AG20443 (cell line): ENCODE data around the gene PDIA6.
"Not testable (repeated sequence)": the region's sequence is repeated elsewhere in the genome, so short reads cannot be mapped to it uniquely, and the experiment has no call there.

ENCODE experiments used
- DNase-seq: peaks from one replicate; pipeline ENCODE4 v3.0.0; 2012; ENCODE audit warnings: low spot score, mixed read lengths

PDIA6 gene

DNA sequence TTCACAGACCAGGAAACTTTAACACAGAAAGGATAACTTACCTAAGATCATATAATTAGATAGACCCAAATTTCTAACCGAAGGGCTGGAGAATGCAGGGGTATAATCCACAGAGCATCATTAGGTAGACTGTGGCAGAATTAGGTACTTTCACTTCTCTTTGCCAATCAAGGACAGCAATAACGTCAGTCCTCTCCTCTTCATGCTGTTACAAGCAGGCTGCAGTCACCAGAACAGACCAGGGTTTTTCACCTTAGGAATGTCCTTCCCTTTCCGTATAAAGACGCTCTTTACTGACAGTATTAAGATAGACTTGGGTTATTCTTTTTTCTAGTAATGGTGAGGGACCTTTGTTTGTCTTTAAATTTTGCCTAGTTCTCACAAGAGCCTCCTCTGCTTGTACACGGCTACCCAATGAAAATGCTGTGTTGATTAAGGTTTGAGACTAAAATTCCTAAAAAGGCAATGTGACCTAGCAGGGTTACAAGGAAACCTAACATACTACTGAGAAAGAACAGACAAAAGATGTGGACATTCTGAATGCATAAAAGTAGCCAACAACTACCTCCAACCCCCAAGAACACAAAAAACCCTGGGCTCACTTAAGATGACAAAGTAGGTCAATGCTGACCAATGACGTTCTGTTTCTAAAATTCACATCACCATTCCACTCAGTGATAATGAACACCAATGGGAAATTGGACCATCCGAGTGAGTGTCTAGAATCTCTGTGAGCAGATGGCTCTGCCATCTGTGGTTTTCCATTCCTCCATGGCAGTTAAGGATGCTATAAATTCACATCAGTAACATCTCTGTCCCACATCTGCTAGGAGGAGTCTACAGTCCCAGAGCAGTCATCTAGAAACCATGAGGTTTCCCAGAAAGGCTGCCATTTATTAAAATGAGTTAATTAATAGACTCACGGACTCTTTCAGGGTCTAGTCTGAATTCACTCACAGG lies 2.1 kb downstream of the PDIA6 start:
- no peak for DNase-seq

DNA sequence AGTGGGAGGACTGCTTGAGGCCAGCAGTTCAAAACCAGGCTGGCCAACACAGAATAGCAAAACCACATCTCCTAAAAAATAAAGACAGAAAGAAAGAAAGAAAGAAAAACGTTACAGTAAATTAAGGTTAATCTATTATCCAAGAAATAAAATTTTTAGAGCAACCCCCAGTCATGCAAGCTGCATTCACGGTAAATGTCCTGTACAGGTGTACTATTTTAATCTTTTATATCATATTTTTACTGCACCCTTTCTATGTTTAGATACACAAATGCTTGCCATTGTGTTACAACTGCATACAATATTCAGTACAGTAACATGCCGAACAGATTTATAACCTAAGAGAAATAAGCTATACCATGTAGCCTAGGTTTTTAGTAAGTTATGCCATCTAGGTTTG lies 6.0 kb downstream of the PDIA6 start:
- no peak for DNase-seq

DNA sequence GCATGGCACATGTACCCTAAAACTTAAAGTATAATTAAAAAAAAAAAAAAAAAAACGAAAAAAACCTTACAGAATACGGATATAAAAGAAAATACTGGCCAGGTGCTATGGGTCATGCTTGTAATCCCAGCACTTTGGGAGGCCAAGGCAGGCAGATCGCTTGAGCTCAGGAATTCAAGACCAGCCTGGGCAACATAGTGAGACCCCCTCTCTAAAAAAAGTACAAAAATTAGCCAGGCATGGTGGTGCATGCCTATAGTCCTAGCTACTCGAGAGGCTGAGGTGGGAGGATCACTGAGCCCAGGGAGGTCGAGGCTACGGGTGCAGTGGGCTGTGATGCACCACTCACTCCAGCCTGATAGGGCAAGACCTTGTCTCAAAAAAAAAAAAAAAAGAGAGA lies 6.6 kb downstream of the PDIA6 start:
- DNase-seq, result not testable (repeated sequence)

DNA sequence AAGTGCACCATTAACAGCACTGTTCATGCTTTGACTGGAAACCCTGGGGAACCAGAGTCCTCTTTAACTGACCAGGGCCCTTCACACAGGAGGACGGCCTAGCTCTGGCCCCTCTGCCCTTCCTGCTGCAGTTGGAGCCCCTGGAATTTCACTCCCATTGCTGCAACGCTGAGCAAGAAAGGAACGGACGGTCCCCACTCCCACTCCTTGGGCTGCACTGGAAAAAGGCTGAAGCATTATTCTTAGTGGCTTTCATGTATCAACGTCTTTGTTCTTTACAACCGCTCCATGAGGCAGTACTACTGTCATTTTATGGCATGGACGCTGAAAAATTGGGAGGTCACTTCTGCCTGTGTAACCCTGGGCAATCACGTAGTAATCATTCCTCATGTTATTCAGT lies 9.9 kb downstream of the PDIA6 start:
- DNase-seq, result no peak

DNA sequence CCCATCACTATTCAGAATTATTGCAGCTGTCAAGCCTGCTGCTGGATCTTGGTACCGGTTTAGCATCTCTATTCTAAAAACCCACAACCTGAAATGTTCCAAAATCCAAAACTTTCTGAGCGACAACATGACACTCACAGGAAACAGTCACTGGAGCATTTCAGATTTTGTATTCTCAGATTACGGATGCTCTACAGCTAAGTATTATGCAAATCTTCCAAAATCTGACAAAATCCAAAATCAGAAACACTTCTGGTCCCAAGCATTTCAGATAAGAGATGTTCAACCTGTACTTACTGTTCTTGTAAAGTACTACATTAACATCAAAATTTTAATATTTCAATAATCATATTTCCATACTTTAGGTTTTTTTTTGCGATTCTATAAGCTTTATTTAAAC lies 12.4 kb downstream of the PDIA6 start:
- no peak for DNase-seq

DNA sequence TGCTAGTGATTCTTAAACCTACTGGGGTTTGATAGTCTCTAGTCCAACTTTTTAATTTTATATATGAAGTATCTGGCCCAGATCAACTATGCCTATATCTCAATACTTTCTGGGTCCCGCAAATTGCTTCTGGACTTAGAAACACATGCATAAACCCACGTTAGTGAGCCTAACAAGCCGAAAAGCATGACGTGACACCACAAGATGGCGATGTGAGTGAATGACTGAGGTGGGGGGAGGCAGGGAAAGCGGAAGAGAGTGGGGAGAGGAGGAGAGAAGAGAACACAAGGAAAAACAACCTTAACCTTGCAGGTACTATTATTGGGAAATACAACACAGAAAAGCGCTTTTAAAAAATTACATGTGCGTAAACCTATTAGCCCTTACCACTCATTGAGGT lies 13.8 kb downstream of the PDIA6 start:
- no peak for DNase-seq

DNA sequence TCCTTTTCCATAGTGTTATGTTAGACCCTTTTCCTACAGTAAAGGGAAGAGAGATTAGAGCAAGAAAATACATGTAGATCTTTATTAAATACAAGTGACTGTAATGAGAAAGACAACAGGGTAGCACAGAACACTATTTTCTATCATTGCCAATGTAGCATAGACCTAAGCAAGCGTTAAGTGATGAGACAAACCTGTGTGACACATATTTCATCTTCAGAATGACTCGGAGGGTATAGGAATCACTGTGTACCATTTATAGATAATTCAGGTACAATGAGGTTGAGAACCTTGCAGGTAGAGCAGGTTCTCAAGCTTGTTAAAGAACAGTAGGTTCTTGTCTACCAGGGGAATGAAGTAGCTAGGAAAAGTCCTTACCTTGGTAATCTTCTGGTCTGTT lies 15.9 kb downstream of the PDIA6 start:
- no peak for DNase-seq

DNA sequence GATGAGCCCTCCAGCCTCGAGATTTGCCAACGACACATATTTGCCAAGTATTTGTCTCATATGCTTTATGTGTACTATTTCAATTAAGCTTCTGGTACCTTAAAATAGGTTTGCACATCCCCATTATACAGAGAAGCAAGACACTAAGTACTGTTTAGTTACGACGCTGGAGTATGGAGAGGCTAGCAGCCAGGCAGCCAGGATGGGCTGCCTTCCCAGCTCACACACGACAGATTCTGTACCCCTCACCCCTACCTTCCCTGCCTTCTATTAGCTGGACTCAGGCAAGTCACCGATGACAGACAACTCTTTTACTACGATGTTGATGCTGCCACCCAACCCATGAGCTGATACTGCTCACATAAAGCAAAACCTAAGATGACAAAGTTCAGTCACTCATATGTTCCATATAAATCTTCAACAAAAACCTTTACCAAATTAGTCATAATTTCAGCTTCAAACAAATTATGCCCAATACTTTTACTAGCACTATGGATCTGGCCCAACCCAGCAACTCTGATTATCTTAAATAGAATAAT lies 17.0 kb downstream of the PDIA6 start:
- DNase-seq, result no peak

DNA sequence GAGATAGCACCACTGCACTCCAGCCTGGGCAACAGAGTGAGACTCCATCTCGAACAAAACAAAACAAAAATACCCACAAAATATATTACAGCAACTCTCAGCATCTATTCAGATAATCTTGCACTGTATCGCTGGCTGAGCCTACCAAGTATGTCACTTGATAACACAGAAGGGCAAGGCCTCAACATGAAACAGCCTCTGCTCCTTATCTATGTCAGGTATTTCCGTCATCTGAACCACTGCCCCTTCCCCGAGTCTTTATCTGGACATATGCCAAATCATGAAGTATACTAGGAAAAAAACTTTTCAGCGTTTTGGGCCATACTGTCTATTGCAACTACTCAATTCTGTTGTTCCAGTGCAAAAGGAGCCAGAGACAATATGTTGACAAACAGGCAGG lies 17.7 kb downstream of the PDIA6 start:
- DNase-seq, result no peak

DNA sequence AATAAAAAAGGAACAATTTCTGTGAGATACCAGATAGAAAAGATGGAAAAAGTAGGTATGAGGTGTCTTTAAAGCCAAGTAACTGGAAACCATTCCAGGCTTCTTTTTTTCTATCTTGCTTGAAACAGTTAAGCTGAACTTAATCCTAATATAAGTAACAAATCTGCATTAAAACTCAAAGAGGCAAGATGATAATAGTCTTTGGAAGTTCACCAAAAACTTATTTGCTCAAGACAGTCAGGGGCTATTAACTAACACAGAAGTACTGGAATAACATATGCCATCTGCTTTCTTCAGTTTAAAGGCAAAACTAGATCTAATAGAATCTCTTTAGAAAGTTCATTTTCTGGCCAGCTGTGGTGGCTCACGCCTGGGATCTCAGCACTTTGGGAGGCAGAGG lies 18.8 kb downstream of the PDIA6 start:
- DNase-seq, result no peak

DNA sequence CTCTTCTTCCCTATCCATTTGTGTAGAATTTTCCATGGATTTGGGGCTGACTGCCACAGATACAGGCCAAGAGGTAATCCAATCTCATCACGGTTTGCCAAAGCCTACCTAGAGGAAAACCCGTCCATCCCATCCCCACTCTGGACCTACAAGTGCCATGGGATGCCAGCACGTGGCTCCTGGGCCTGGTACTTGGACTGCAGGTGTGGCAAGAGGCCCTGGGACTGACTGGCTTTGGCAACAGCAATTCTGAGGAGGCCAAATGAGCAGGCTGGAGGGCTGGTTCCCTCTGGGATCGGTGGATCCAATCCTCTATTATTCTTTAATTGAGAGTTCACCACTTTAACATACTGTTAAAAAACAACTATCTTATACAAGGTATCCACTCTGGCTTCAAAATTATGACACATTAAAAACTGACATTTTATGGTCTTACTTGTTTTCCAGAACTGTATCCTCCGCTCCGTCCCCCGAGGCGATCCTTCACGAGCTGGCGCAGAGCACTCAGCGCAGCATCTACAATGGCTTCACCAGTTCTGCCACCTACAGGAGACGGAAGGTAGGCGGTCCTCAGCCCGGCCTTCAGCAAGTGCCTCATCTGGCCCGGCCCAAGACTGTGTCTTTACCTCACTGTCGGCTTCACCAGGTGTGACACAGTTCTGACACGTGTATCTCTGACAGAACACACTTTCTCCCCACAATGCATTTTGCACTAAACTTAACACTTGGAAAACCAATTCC lies 19.8 kb downstream of the PDIA6 start:
- no peak for DNase-seq

DNA sequence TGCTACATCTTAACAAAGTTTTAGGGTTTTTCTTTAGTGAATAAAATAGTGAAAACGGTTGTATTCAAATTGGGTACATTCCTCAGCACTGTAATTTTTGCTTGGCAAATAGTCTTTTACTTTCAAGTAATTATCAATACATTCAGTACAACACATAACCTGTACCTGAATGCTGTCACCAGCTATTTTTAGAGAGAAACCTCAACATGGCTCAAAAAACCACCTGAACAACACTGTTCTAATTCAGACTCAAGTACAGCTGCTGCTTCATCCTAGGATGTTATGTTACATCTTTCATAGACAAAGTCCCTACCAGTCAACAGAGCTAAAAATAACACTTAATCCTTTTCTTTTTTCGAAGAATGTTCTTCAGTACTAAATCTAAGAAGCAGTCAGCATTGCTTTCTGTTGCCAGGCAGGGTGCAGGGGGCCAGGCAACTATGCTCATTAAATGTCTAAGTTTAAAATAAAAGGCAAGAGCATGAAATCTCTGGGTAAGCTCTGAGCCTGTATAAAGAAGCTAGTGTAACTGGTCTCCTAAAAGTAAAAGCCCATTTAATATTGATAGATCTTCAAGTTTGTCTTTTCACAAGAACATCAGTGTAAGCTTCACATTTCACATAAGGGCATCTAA lies 20.5 kb downstream of the PDIA6 start:
- DNase-seq, result no peak

DNA sequence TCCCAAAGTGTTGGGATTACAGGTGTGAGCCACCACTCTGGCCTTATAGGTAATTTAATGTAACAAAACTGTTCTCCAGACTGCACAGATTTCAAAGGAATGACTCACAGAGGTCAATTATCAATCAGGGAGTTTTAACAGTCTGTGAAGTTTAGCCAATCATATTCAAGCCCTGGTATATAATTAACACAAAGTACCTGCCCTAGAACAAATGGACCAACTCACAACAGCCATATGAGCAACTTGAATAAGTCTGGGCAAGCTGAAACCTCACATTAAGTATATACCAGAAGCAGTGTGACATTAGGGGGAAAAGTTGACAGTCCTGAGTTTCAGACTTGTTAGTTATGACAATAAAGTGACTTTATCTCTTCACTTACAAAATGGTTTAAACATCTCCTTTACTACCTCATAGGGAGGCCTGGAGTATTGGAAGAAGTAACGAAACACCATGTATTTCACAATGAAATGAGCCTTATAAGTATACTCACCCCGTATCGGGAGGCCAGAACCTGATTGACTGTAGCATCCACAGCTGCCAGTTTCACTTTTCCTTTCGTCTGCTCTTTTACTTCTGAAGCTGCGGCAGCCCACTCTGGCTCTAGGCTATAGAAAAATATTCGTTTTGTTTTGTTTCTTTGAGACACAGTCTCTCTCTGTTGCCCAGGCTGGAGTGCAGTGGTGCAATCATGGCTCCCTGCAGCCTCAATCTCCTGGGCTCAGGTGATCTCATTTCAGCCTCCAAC lies 22.2 kb downstream of the PDIA6 start:
- no peak for DNase-seq

DNA sequence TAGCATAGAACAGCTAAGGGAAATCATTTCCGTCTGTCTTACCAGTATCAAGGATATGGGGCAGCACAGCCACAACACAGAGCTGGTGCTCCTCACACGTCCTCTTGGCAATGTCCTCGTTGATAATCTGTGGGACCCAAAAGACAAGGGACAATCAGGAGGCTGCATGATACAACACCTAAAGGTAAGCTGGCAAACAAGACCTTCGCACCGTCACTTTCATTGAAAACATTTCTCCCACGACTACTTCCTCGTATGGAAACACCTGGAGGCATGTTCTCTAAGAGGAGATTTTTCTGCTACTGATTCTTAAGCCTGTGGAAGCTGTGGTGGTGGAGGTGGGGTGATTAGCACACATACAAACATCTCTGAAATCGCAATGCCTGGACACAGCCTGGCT lies 23.7 kb downstream of the PDIA6 start:
- DNase-seq, result no peak

DNA sequence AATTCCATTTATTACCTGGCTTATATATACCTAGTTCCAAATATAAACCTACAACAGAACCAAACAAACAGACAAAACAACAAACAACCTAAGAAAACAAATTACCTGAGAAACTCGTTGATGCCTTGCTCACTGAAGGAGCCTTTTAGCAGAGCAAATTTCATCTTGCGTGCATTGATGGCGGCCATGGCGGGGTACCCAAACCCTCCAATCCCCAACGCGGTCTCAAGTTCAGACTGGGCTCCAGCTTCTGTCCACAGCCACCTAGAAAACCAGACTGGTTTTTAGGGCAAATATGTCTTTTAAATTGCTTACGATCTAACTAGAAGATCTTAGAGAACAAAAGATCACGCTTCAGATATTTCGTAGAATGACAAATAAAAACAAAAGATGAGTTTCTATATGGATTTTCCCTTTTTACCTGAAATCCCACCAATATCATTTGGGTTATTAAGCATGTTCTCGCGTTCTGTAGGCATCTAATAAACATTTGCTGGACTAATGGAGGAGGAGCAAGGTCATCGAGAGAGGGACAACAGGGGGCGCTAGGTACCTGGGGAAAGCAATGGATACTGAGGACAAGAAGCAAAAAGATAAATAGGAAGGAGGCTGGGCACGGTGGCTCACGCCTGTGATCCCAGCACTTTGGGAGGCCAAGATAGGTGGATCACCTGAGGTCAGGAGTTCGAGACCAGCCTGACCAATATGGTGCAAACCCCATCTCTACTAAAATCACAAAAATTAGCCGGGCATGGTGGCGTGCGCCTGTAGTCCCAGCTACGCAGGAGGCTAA lies 25.2 kb downstream of the PDIA6 start:
- DNase-seq, result no peak

DNA sequence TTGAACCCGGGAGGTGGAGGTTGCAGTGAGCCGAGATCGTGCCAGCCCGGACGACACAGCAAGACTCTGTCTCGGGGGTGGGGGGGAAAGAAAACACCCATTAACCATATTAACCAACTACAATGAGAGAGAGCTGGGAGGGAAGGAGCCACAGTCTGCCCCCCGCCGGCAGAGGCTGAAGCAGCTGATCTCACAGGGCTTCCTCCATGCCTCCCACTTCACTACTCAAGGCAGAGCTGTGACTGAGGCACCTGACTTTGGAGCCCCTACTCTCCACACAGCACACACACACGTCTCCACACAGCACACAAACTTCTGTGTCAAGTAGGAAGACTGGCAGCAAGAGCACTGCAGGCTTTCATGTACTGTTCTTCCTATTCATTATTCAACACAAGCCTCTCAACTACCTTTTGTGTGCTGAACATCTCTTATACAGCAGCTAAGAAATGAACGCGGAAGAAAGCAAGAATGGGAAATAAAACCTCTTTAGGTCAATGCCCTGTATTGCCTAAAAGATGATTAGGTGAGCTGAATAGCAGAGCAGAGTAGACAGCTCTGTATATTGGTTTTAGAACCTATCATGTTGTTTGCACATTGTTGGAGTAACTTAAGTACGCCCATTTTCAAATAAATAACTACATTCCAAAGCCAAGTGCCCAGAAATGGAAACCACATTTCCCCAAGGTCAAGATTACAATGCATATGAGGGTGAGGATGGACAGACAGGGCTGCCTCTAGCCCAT lies 26.2 kb downstream of the PDIA6 start:
- DNase-seq, result no peak

DNA sequence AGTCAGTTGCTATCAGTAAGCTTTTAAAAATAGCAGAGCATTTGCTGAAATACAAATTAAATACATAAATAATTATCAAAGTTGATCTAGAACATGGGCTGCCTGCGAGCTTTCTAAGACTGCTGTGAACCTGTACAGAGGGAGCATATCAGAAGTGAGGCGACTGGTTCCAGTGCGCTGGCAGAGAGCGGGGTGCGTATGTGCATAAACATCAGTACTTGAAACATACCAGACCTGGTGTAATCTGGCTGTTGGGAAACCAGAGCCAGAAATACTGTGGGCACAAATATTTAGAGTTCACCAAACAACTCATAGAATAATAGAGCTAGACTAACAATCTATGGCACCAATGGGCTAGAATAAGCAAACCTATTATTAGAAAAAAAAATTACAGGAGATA lies 27.3 kb downstream of the PDIA6 start:
- DNase-seq, result no peak

DNA sequence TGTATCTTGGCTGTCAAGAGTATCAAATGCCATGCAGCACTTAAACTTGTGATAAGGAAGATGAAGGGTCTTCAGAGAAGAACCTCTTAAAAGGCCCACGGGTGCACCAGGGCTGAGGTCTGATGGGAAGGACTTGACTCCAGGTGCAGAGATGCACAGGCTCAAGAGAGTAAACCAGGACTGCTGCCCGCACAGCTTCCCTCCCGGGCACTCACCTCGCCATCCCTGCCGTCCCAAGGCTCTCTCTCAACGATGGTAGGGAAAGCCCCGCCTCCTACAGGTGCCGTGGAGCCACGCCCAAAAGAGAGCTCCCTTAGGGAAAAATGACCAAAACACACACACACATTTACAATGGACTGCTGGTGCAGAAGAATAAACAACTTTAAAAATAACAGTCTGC lies 27.9 kb downstream of the PDIA6 start:
- no peak for DNase-seq

DNA sequence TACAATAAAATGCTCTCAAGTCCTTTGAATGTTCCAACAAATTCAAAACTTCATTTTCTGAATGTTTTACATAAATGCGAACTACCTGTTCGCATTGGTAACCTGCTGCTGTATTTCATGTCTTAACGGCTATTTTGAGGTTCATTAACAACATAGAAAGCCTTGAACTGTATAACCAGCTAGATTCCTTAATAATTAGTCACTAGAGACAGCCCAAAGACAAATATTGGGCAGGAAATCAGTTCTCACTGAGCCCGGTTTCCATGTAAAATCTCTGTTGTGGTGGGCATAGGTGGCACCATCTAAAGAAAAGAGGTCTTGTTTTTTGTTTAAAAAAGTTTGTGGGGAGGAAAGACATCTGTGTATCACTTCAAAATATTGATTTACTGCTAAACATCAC lies 29.2 kb downstream of the PDIA6 start:
- DNase-seq, result no peak

DNA sequence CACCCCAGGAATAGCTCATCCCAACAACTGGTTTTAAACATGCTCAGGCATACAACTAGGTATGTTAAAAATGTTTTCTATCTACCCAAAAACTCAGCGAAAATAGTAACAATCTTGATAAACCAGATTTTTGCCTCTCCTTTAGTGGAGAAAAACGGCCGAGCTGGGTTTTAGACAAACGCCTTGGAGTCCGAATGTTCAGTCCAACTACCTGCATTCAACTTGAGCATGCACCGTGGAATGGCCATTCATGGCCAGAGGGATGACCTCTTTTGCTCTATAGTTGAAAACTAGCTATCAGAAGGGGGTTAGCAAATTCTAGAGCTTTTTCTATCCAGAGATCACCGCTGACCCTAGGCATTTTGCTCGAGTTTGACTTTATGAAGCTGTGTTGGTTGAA lies 30.8 kb downstream of the PDIA6 start:
- DNase-seq, result no peak
